Peyer's patch (tissue), 4 donors: Measurements from ENCODE around the gene STAT4.

Source experiments
- CTCF ChIP-seq, 6 experiments: fragments of 450-650 bp in 4 of 6; fragments of 200-600 bp in 2 of 6; sonication (generic) in 1 of 6; IDR thresholded peaks; one replicate each; pipeline ENCODE4 v1.5.1; 2017 to 2019; ENCODE audit warnings: antibody characterized with exemption in 6 of 6, mild to moderate bottlenecking in 3 of 6, moderate library complexity in 1 of 6
- POLR2A ChIP-seq, 2 donors: fragments of 450-650 bp; IDR thresholded peaks; one replicate each; pipeline ENCODE4 v1.5.1; 2017; ENCODE audit warnings: antibody characterized with exemption in 2 of 2, mild to moderate bottlenecking in 2 of 2, moderate library complexity in 2 of 2

- TF ChIP-seq CTCF (IDR thresholded peaks at IDR 0.05) (no peak), POLR2A (IDR thresholded peaks at IDR 0.05) (no peak)
Measured at GRCh38 chr2:190988910-190989309, 161.9 kb downstream of the STAT4 start.
